SK-N-SH treated with all-trans-retinoic acid at 6 μM for 48 hours (cell line): Measurements from ENCODE around the gene C16orf96.

Experiments used
- ATAC-seq: fragments of 200-7000 bp; cut with Tn5 transposase; 3 replicates; pipeline ENCODE4 v1.9.1; 2020; ENCODE audit warnings: mild to moderate bottlenecking, moderate library complexity
- ARNTL ChIP-seq: fragments of 450-650 bp; formaldehyde crosslinking; IDR thresholded peaks from 2 replicates; pipeline ENCODE4 v1.5.0; 2020; ENCODE audit warnings: low read depth, mild to moderate bottlenecking, moderate library complexity, borderline replicate concordance
- BACH2 ChIP-seq: fragments of 250-450 bp; sonication (Bioruptor Pico); IDR thresholded peaks from 2 replicates; pipeline ENCODE4 v1.9.0; 2021; ENCODE audit warnings: mild to moderate bottlenecking, borderline replicate concordance
- CSDC2 ChIP-seq: fragments of 250-450 bp; sonication (Bioruptor Pico); IDR thresholded peaks from 2 replicates; pipeline ENCODE4 v1.5.0; 2020; ENCODE audit warnings: mild to moderate bottlenecking, moderate library complexity
- ESRRG ChIP-seq: fragments of 250-450 bp; sonication (Bioruptor Pico); IDR thresholded peaks from 2 replicates; pipeline ENCODE4 v1.6.1; 2021; ENCODE audit warnings: mild to moderate bottlenecking
- GLIS3 ChIP-seq: fragments of 250-450 bp; sonication (Bioruptor Pico); IDR thresholded peaks from 2 replicates; pipeline ENCODE4 v1.5.0; 2020; ENCODE audit warnings: mild to moderate bottlenecking, moderate library complexity
- ISL1 ChIP-seq: fragments of 250-450 bp; sonication (Bioruptor Pico); IDR thresholded peaks from 2 replicates; pipeline ENCODE4 v2.1.2; 2022; ENCODE audit warnings: mild to moderate bottlenecking, moderate library complexity
- OSR1 ChIP-seq: fragments of 250-450 bp; sonication (Bioruptor Pico); IDR thresholded peaks from 2 replicates; pipeline ENCODE4 v1.8.0; 2022; ENCODE audit warnings: moderate library complexity, mild to moderate bottlenecking, inconsistent platforms
- PPARA ChIP-seq: fragments of 250-450 bp; sonication (Bioruptor Pico); IDR thresholded peaks from 2 replicates; pipeline ENCODE4 v1.5.0; 2020; ENCODE audit warnings: mild to moderate bottlenecking, borderline replicate concordance
- RARB ChIP-seq: fragments of 250-450 bp; sonication (Bioruptor Pico); IDR thresholded peaks from 2 replicates; pipeline ENCODE4 v1.8.0; 2021; ENCODE audit warnings: mild to moderate bottlenecking, moderate library complexity
- SNAI2 ChIP-seq: fragments of 250-450 bp; sonication (Bioruptor Pico); IDR thresholded peaks from 2 replicates; pipeline ENCODE4 v1.5.0; 2020; ENCODE audit warnings: mild to moderate bottlenecking, moderate library complexity
- TCF4 ChIP-seq: fragments of 250-450 bp; sonication (Bioruptor Pico); IDR thresholded peaks from 2 replicates; pipeline ENCODE4 v1.8.0; 2021; ENCODE audit warnings: mild to moderate bottlenecking, moderate library complexity, borderline replicate concordance
- TOX ChIP-seq: fragments of 250-450 bp; sonication (Bioruptor Pico); IDR thresholded peaks from 2 replicates; pipeline ENCODE4 v1.8.0; 2021; ENCODE audit warnings: mild to moderate bottlenecking, moderate library complexity, borderline replicate concordance
- ZC3H10 ChIP-seq: fragments of 250-450 bp; sonication (Bioruptor Pico); IDR thresholded peaks from 2 replicates; pipeline ENCODE4 v1.5.1; 2021; ENCODE audit warnings: mild to moderate bottlenecking, moderate library complexity
- ZFP30 ChIP-seq: fragments of 450-650 bp; formaldehyde crosslinking; IDR thresholded peaks from 2 replicates; pipeline ENCODE4 v1.5.0; 2022; ENCODE audit warnings: mild to moderate bottlenecking, moderate library complexity
- ZNF565 ChIP-seq: fragments of 450-650 bp; formaldehyde crosslinking; conservative IDR thresholded peaks from 2 replicates; pipeline ENCODE4 v1.5.0; 2020; ENCODE audit warnings: low read depth, mild to moderate bottlenecking, moderate library complexity
- ZNF70 ChIP-seq: fragments of 450-650 bp; formaldehyde crosslinking; IDR thresholded peaks from 2 replicates; pipeline ENCODE4 v1.5.0; 2020; ENCODE audit warnings: mild to moderate bottlenecking, moderate library complexity
- ZNF8 ChIP-seq: fragments of 450-650 bp; formaldehyde crosslinking; IDR thresholded peaks from 2 replicates; pipeline ENCODE4 v1.5.0; 2020; ENCODE audit warnings: mild to moderate bottlenecking, moderate library complexity
- TF ChIP-seq, protein P1 (sequence below): fragments of 250-450 bp; sonication (Bioruptor Pico); IDR thresholded peaks from 2 replicates; pipeline ENCODE4 v1.5.0; 2020; ENCODE audit warnings: mild to moderate bottlenecking, moderate library complexity
- TF ChIP-seq, protein P2 (sequence below): fragments of 250-450 bp; sonication (Bioruptor Pico); IDR thresholded peaks from 2 replicates; pipeline ENCODE4 v1.8.0; 2021; ENCODE audit warnings: low read depth, mild to moderate bottlenecking, moderate library complexity, borderline replicate concordance
- TF ChIP-seq, protein P3 (sequence below): fragments of 250-450 bp; sonication (Bioruptor Pico); IDR thresholded peaks from 2 replicates; pipeline ENCODE4 v1.5.1; 2020; ENCODE audit warnings: low read depth, mild to moderate bottlenecking, moderate library complexity
- TF ChIP-seq, protein P4 (sequence below): fragments of 250-450 bp; sonication (Bioruptor Pico); IDR thresholded peaks from 2 replicates; pipeline ENCODE4 v1.5.1; 2021; ENCODE audit warnings: mild to moderate bottlenecking, moderate library complexity
- TF ChIP-seq, protein P5 (sequence below): fragments of 250-450 bp; sonication (Bioruptor Pico); IDR thresholded peaks from 2 replicates; pipeline ENCODE4 v1.8.0; 2020; ENCODE audit warnings: mild to moderate bottlenecking, moderate library complexity, borderline replicate concordance

The C16orf96 gene

DNA sequence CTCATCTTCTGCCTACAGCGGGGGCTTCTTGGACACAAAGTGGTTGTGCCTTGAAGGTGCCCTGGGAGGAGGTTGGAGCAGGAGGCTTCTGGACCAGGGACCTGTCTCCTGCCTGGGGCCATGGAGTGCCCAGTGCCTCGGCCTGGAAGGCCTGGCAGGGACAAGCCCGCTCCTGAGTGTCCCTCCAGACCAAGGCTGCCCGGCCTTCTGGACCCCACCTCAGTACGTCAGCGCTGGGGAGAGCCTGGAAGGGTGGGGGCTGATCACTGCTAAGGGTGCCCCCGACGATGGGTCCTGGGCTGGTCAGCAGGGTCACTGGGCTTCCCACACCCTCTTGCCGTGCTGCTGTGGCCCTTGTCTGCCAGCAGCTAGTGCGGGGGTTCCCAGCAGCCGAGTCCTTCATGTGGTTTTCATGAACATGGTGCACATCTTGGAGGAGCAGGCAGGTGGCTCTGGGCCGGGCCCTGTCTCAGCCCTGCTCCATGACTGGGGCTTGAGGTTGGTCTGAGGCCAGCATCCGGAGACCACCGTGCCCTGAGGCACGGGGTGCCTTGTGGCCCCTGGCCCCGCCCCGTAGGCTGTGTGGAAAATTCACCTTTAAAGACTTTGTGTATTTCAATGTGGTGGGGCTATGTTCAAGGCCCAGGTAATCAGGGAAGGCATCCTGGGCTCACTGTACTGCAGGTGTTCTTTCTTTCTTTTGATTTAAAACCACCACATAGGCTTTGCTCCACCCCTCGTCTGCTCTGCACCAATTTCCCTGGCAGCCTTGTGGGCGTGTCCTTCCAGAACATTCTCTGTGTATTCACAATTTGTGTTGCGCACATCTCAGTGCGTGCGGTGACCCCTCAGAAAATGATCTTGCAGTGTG lies 90.9 kb downstream of the C16orf96 start:
- no peak for ATAC-seq
- no peak for TF ChIP-seq RARB (CRISPR knock-in tag)
- no peak for TF ChIP-seq CSDC2 (CRISPR knock-in tag)
- TF ChIP-seq, all 23 proteins: peak for 0

DNA sequence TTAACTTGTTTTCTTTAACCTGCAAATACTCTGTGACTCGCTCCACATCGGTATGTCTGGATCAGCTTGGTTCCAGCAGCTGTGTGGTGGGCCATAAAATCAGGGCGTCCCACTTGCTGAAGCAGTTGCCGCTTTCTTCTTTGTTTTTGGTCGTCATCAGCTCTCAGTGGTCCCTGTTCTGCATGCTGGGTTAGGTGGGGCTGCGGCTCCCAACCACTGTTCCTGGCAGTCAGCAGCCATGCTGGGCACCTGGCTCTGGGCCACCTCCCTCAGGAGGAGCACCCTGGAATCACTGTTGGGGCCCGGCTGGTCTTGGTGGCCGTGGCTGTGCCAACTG lies 91.5 kb downstream of the C16orf96 start:
- TF ChIP-seq ZFP30 (CRISPR knock-in tag) (no peak), ESRRG (no peak), ZNF70 (CRISPR knock-in tag) (no peak), TCF4 (CRISPR knock-in tag) (no peak), PPARA (CRISPR knock-in tag) (no peak), SNAI2 (CRISPR knock-in tag) (no peak), ZNF8 (CRISPR knock-in tag) (no peak), RARB (CRISPR knock-in tag) (no peak), CSDC2 (CRISPR knock-in tag) (no peak), ZNF565 (CRISPR knock-in tag) (no peak), GLIS3 (CRISPR knock-in tag) (no peak)
- TF ChIP-seq, protein P1, sequence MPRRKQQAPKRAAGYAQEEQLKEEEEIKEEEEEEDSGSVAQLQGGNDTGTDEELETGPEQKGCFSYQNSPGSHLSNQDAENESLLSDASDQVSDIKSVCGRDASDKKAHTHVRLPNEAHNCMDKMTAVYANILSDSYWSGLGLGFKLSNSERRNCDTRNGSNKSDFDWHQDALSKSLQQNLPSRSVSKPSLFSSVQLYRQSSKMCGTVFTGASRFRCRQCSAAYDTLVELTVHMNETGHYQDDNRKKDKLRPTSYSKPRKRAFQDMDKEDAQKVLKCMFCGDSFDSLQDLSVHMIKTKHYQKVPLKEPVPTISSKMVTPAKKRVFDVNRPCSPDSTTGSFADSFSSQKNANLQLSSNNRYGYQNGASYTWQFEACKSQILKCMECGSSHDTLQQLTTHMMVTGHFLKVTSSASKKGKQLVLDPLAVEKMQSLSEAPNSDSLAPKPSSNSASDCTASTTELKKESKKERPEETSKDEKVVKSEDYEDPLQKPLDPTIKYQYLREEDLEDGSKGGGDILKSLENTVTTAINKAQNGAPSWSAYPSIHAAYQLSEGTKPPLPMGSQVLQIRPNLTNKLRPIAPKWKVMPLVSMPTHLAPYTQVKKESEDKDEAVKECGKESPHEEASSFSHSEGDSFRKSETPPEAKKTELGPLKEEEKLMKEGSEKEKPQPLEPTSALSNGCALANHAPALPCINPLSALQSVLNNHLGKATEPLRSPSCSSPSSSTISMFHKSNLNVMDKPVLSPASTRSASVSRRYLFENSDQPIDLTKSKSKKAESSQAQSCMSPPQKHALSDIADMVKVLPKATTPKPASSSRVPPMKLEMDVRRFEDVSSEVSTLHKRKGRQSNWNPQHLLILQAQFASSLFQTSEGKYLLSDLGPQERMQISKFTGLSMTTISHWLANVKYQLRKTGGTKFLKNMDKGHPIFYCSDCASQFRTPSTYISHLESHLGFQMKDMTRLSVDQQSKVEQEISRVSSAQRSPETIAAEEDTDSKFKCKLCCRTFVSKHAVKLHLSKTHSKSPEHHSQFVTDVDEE (CRISPR knock-in tag) = no peak
- TF ChIP-seq, protein P2, sequence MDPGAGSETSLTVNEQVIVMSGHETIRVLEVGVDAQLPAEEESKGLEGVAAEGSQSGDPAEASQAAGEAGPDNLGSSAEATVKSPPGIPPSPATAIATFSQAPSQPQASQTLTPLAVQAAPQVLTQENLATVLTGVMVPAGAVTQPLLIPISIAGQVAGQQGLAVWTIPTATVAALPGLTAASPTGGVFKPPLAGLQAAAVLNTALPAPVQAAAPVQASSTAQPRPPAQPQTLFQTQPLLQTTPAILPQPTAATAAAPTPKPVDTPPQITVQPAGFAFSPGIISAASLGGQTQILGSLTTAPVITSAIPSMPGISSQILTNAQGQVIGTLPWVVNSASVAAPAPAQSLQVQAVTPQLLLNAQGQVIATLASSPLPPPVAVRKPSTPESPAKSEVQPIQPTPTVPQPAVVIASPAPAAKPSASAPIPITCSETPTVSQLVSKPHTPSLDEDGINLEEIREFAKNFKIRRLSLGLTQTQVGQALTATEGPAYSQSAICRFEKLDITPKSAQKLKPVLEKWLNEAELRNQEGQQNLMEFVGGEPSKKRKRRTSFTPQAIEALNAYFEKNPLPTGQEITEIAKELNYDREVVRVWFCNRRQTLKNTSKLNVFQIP (CRISPR knock-in tag) = no peak
- TF ChIP-seq, protein P3, sequence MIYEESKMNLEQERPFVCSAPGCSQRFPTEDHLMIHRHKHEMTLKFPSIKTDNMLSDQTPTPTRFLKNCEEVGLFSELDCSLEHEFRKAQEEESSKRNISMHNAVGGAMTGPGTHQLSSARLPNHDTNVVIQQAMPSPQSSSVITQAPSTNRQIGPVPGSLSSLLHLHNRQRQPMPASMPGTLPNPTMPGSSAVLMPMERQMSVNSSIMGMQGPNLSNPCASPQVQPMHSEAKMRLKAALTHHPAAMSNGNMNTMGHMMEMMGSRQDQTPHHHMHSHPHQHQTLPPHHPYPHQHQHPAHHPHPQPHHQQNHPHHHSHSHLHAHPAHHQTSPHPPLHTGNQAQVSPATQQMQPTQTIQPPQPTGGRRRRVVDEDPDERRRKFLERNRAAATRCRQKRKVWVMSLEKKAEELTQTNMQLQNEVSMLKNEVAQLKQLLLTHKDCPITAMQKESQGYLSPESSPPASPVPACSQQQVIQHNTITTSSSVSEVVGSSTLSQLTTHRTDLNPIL = no peak
- TF ChIP-seq, protein P4, sequence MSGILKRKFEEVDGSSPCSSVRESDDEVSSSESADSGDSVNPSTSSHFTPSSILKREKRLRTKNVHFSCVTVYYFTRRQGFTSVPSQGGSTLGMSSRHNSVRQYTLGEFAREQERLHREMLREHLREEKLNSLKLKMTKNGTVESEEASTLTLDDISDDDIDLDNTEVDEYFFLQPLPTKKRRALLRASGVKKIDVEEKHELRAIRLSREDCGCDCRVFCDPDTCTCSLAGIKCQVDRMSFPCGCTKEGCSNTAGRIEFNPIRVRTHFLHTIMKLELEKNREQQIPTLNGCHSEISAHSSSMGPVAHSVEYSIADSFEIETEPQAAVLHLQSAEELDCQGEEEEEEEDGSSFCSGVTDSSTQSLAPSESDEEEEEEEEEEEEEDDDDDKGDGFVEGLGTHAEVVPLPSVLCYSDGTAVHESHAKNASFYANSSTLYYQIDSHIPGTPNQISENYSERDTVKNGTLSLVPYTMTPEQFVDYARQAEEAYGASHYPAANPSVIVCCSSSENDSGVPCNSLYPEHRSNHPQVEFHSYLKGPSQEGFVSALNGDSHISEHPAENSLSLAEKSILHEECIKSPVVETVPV = no peak
- TF ChIP-seq, protein P5, sequence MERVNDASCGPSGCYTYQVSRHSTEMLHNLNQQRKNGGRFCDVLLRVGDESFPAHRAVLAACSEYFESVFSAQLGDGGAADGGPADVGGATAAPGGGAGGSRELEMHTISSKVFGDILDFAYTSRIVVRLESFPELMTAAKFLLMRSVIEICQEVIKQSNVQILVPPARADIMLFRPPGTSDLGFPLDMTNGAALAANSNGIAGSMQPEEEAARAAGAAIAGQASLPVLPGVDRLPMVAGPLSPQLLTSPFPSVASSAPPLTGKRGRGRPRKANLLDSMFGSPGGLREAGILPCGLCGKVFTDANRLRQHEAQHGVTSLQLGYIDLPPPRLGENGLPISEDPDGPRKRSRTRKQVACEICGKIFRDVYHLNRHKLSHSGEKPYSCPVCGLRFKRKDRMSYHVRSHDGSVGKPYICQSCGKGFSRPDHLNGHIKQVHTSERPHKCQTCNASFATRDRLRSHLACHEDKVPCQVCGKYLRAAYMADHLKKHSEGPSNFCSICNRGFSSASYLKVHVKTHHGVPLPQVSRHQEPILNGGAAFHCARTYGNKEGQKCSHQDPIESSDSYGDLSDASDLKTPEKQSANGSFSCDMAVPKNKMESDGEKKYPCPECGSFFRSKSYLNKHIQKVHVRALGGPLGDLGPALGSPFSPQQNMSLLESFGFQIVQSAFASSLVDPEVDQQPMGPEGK = no peak
- ATAC-seq = no peak

DNA sequence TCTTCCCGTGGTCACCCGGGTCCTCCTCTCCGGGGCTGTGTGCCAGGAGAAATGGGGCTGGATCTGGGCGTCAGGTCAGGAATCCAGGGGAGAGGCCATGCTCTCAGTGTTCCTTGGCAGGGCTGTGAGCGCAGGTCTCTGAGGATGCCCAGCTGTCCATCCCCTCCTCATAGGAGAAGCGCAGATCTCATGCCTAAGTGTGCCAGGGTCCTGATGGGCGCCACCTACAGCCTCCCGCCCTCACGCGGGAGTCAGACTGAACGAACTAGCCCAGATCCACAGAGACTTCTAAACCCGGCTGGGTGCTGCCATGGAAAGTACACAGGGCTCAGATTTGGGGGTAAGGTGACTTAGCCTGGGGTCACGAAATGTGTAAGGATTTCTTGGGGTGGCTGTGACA lies 92.8 kb downstream of the C16orf96 start:
- TF ChIP-seq SNAI2 (CRISPR knock-in tag) (no peak), TOX (no peak), ZNF8 (CRISPR knock-in tag) (no peak), ESRRG (no peak), BACH2 (no peak), TCF4 (CRISPR knock-in tag) (no peak), CSDC2 (CRISPR knock-in tag) (no peak), GLIS3 (CRISPR knock-in tag) (no peak), ISL1 (CRISPR knock-in tag) (no peak), ZC3H10 (CRISPR knock-in tag) (no peak), ZNF70 (CRISPR knock-in tag) (no peak), PPARA (CRISPR knock-in tag) (no peak), ZNF565 (CRISPR knock-in tag) (no peak), ARNTL (no peak), OSR1 (CRISPR knock-in tag) (no peak)
- TF ChIP-seq, protein P3 = no peak
- TF ChIP-seq, protein P2 (CRISPR knock-in tag) = no peak

More for the DNA sequence above, 92.8 kb downstream of the C16orf96 start:
- no peak for ATAC-seq
